IPS-18c (cell line): ENCODE data around the gene TMED5.
"Not testable (repeated sequence)": the region's sequence is repeated elsewhere in the genome, so short reads cannot be mapped to it uniquely, and the experiment has no call there.

Source experiments
- H3K4me3 ChIP-seq: 2 replicates; pipeline ENCODE4 v1.7.0; 2013; ENCODE audit warnings: low read depth, mild to moderate bottlenecking, low read length, moderate library complexity; ENCODE audit not compliant: insufficient read depth
- H3K9me3 ChIP-seq: one replicate; pipeline ENCODE4 v1.6.1; 2013; ENCODE audit warnings: mild to moderate bottlenecking, low read length, moderate library complexity; ENCODE audit not compliant: control insufficient read depth, insufficient read depth

Gene TMED5

DNA sequence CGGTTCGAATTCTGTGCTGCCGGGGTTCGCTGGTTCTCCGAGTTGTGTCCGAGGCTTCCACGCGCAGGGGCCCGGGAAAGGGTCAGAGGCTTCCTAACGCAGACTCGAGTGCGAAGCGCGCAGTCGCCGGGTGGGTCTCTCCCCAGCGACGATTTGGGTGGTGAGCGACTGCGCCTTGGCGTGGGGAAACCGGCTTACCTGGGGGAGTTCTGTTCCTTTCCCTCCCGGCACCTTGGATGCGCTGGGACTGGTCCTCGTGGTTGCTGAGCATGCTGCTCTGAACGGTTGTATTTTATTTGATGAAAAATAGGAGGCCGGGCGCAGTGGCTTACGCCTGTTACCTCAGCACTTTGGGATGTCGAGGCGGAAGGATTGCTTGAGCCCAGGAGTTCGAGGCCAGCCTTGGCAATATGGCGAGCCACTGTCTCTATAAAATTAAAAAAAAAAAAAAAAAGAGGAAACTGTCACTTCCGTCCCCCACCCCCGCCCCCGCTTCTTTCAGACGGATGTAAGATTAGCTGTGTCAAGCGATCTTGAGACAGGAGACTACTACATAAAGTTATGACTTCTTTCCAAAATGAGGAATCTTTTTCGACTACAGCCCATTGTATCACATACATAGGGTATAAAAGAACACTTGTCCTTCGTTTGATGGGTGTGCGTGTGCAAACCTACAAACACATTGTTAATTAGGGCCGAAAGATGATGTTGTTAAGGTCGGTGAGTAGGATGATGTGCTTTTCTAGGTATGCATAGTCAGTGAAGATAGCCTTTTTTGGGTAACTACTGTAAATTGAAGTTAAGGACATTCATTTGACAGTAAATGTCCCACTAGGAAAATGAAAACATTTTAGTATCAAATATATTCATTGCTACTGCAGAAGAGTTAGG, 755 bp upstream of the TMED5 start, which contains the start of gene CCDC18:
Gene CCDC18, plus strand, starts transcription at position 2 of the 891 bp plus-strand sequence. CDS start 2,638 bp downstream, outside the sequence.
- no peaks in the 10 kb centered on the region for H3K9me3 ChIP-seq
- H3K4me3 ChIP-seq, result peak within 1 kb of the TSS; percentile 93

DNA sequence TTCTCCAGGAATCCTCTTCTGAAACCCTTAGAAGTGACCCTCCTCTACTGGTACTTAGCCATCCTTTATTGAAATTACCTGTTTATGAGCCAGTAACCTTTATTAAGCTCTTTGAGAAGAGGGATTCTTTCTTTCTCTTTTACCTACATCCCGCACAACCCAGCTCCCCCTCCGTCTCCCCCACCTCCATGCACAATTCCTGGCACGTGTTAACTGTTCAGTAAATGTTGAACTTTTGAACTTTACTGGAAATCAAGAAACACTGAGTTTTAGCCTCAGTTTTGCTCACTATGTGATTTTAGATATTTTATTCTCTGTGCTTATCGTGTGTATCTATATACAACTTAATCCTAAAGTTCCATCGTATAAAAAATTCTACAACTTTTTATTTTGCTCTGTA, 1.8 kb downstream of the TMED5 start:
- Histone ChIP-seq H3K4me3 (peak overlapping the region; percentile 21), H3K9me3 (no peaks in the 10 kb centered on the region)

DNA sequence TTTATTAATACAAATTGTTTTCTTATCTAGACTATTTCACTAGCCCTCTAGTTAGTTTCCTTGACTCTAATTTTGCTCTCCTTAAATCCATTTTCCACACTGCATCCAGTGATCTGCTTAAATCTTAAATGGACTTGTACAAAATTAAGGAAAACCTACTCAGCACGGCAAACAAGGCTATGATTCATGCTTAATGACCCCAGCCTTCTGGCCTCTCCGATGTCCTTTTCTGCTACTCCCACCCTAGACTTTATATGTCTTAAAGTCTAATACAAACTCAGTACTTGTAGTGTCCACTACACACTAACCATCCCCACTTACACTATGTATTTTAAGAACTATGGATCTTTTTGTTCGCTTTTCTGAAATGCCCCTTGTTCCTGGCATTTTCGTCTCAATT, 2.2 kb downstream of the TMED5 start:
- Histone ChIP-seq H3K9me3 (no peaks in the 10 kb centered on the region), H3K4me3 (peak overlapping the region; percentile 21; the same call in 1 of the 2 replicates)

DNA sequence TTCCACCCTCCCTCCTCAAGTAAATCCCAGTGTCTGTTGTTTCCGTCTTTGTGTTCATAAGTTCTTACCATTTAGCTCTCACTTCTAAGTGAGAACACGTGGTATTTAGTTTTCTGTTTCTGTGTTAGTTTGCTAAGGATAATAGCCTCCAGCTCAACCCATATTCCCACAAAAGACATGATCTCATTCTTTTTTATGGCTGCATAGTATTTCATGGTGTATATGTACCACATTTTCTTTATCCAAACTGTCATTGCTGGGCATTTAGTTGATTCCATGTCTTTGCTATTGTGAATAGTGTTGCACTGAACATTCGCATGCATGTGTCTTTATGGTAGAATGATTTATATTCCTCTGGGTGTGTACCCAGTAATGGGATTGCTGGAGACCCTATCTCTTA, 5.6 kb downstream of the TMED5 start:
- not testable (repeated sequence) for H3K4me3 ChIP-seq, H3K9me3 ChIP-seq

DNA sequence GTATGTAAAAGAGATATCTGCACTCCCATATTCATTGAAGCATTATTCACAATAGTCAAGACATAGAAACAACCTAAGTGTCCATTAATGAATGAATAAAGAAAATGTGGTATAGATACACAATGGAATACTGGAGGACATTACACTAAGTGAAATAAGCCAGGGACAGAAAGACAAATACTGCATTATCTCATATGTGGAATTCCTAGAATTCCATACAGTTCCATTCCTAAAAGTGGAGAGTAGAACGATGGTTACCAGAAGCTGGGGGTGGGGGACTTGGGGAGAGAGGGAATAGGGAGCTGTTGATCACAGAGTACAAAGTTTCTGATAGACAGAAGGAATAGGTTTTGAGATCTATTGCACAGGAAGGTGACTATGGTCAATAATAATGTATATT, 7.4 kb downstream of the TMED5 start:
- no peak overlapping the region for H3K4me3 ChIP-seq
- no peaks in the 10 kb centered on the region for H3K9me3 ChIP-seq

DNA sequence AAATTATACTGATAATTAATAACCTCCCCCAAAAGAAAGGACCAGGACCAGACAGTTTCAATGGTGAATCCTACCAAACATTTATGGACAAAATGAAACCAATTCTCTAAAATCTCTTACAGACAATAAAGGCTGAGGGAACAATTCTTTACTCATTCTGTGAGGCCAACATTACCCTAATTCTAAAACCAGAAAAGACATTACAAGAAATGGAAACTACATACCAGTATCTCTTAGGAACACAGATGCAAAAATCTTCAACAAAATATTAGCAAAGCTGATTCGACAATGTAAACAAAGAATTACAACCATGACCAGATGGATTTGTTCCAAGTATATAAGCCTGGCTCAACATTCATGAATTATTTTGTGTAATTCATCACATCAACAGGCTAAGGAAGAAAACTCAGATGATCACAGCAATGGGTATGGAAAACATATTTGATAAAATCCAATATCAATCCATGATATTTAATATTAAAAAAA, 8.6 kb downstream of the TMED5 start:
- no peaks in the 10 kb centered on the region for H3K9me3 ChIP-seq
- H3K4me3 ChIP-seq, result no peak overlapping the region

DNA sequence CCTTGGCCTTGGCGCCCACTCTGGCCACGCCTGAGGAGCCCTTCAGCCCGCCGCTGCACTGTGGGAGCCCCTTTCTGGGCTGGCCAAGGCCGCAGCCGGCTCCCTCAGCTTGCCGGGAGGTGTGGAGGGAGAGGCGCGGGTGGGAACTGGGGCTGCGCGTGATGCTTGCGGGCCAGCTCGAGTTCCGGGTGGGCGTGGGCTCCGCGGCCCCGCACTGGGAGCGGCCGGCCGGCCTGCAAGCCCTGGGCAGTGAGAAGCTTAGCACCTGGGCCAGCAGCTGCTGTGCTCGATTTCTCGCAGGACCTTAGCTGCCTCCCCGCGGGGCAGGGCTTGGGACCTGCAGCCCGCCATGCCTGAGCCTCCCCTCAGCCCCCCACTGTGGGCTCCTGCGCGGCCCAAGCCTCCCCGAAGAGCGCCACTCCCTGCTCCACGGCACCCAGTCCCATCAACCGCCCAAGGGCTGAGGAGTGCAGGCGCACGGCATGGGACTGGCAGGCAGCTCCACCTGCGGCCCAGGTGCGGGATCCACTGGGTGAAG, 10.0 kb downstream of the TMED5 start:
- not testable (repeated sequence) for H3K4me3 ChIP-seq

DNA sequence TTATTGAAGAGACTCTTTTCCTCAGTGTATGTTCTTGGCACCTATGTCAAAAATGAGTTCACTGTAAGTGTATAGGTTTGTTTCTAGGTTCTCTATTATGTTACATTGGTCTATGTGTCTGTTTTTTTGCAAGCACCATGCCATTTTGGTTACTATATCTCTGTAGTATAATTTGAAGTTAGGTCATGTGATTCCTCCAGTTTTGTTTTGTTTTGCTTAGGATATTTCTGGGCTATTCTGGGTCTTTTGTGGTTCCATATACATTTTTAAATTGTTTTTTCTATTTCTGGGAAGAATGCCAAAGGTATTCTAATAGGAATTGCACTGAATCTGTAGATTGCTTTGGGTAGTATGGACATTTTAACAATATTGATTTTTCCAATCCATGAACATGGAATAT, 13.2 kb downstream of the TMED5 start:
- Histone ChIP-seq H3K9me3 (no peaks in the 10 kb centered on the region), H3K4me3 (no peak overlapping the region)

More for the DNA sequence above, 10.0 kb downstream of the TMED5 start:
- not testable (repeated sequence) for H3K9me3 ChIP-seq

DNA sequence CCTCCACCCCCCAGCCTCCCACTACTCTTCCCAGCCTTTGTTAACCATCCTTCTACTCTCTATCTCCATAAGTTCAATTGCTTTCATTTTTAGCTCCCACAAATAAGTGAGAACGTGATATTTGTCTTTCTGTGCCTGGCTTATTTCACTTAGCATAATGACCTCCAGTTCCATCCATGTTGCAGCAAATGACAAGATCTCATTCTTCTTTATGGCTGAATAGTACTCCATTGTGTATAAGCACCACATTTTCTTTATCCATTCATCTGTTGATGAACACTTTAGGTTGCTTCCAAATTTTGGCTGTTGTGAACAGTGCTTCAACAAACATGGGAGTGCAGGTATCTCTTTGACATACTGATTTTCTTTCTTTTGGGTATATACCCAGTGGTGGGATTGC, 14.3 kb downstream of the TMED5 start:
- H3K9me3 ChIP-seq, H3K4me3 ChIP-seq: not testable (repeated sequence)

DNA sequence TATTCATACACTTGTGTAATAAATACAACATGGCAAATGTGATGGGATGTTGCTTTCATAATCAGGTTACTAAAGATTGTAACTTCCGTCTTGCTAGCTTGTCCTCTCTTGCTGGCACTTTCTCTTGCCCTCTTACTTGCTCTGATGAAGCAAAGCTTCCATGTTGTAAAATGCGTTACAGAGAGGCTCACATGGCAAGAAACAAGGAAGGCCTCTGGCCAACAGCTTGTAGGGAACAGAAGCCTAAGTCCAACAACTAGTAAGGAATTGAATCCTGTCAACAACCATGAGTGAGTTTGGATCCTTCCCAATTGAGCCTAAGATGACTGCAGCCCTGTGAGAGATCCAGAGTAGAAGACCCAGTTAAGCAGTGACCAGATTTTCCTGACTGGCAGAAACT, 15.4 kb downstream of the TMED5 start:
- Histone ChIP-seq H3K9me3 (no peaks in the 10 kb centered on the region), H3K4me3 (no peak overlapping the region)

DNA sequence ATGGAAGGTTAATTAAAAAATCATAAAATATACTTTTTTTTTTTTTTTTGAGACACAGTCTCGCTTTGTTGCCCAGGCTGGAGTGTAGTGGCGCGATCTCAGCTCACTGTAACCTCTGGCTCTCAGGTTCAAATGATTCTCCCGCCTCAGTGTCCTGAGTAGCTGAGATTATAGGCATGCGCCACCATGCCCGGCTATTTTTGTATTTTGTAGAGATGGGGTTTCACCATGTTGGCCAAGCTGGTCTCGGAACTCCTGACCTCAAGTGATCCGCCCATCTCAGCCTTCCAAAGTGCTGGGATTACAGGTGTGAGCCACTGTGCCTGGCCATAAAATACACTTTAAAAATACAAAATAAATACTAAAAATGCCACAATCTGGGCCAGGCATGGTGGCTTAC, 16.9 kb downstream of the TMED5 start:
- not testable (repeated sequence) for H3K9me3 ChIP-seq, H3K4me3 ChIP-seq

DNA sequence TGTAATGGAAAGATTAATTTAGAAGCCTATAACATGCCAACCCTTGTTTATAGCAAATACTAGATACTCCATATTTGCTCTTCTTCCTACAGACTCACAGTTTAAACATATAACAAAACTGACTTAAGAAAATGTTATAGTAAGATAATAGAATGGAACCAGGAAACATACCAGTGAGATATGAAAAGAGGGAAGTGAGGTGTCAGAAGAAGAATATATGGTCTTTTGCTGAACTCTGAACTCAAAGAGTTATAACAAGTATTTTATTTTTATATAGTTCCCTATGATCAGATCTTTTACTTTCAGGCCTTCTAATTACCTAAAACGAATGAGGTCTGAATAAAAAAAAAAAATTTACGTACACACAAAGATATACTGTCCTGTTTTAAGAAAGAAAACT, 20.9 kb downstream of the TMED5 start:
- Histone ChIP-seq H3K4me3 (no peak overlapping the region), H3K9me3 (no peaks in the 10 kb centered on the region)

DNA sequence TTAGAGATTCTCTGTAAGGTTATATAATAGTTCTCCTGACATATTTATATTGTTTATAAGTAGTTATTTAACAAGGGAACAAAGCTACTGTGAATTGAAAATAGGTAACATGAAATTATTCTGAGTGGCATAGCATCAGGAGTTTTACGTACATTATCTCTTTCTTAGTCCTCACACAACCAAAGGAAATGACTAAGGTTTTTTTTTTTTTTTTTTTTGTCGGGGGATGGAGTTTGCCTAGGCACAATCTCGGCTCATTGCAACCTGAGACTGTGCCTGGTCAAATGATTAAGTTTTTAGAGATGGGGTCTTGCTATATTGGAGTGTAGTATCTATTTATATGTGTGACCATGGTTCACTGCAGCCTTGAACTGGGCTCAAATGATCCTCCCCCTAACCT, 24.9 kb downstream of the TMED5 start:
- H3K4me3 ChIP-seq, result no peak overlapping the region
- H3K9me3 ChIP-seq, result no peaks in the 10 kb centered on the region

DNA sequence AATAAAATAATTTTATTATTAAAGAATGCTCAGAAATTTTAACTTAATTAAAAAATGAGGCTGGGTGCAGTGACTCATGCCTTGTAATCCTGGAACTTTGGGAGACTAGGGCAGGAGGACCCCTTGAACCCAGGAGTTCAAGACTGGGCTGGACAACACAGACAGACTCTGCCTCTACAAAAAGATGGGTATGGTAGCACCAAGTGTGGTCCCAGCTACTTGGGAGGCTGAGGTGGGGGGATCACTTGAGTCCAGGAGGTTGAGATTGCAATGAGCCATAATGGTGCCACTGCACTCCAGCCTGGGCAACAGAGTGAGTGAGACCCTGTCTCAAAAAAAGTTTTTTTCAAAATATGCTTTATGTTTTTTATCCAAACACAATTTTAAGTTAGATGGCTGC, 25.3 kb downstream of the TMED5 start:
- H3K9me3 ChIP-seq, result no peaks in the 10 kb centered on the region

DNA sequence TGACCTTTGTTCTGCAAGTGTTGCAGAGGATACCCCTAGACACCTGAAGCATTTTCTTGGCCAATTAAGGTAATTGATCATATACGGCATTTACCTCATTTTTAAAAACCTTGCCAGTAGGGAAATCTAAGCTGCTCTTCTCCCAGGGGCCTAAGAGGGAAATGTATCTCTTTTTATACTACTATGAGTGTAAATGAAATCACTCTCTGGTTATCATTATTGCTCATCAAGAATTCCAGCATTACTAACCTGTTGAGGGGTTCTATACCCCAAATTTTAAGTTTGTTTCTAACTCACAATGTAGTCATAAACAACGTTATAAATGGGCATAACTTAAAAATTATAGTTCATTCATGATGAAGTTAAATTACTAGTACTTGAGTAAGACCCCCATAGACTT, 27.4 kb downstream of the TMED5 start:
- Histone ChIP-seq H3K4me3 (no peak overlapping the region), H3K9me3 (no peaks in the 10 kb centered on the region)

More for the DNA sequence above, 25.3 kb downstream of the TMED5 start:
- no peak overlapping the region for H3K4me3 ChIP-seq

DNA sequence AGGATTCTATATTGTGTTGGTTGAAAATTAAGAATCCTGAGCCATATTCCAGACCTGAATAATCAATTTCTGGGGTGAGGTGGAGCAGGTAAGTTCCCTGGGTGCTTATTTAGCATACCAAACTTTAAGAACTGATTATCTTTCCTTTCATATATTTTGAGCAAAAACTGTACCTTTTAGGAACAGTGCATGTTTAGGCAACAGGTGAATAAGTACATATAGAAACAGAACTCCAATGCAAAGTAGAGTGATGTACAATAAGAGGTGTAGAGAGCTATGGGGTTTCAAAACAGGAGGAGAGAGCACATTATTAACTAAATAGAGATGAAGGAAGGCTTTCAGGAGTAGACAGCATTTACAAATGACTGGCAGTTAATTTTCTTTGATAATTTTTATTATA, 28.7 kb downstream of the TMED5 start:
- Histone ChIP-seq H3K9me3 (no peaks in the 10 kb centered on the region), H3K4me3 (no peak overlapping the region)

DNA sequence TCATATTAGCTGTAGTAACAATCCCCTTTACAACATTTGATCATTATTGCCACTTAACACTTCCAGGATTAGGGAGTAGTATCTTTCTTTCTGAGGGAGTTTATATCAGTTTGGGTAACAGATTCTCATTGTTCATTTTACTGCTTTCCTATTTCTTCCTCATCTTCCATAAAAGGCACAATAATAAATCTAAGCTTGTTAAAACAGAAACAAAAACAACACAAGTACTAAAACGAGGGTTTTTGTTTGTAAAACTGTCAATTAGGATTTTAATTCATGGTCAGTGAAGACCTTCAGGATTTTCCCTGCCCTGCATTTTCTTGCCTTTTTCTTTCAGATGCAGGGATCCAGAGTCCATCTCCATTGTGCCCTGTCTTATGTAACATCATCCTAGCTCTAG, 29.5 kb downstream of the TMED5 start:
- H3K4me3 ChIP-seq, result no peak overlapping the region
- no peaks in the 10 kb centered on the region for H3K9me3 ChIP-seq

DNA sequence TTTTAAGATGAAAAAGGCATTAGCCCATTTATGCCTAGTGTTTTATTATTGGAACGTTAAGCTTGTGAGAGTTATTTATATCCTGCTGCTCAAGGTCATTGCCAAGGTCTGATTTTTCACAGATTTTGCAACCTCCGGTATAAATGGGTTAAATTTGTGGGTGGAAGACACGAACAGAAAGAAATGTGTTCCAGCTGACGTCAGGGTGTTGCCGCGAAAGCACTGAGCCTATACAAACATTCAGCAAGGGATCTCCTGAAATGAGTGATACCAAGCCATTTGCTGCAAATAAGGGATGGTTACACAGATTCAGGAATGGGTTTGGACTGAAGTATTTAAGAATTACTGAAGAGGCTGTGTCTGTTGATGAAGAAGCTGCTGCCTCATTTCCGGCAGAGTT, 32.2 kb downstream of the TMED5 start:
- Histone ChIP-seq H3K9me3 (no peaks in the 10 kb centered on the region), H3K4me3 (no peak overlapping the region)
